ENCODE results near the gene RHBDF2. TPM values are rescaled to one million over a fixed set of nuclear protein-coding genes. Genes with fewer than 3 reads are reported as not detected.
A peak's percentile ranks its signal among the peaks of the same experiment; 100 is the strongest.

Gene RHBDF2
- total RNA-seq, 1 experiment from 2014 or later = 33.4 TPM

GRCh38 chr17:76502341-76503211, 1.4 kb upstream of the RHBDF2 start:
- Mint-ChIP-seq H3K27me3 (ENCODE audit: insufficient read depth, unreplicated experiment) (peaks cover 1% of the 10 kb centered on the region), H3K36me3 (ENCODE audit: insufficient read depth, unreplicated experiment) (peaks cover 5% of the 10 kb centered on the region), H3K27ac (ENCODE audit: low read depth, unreplicated experiment) (no peak overlapping the region), H3K4me1 (ENCODE audit: insufficient read depth, unreplicated experiment) (peaks cover 27% of the 10 kb centered on the region), H3K9me3 (ENCODE audit: unreplicated experiment) (no peaks in the 10 kb centered on the region), H3K4me3 (ENCODE audit: unreplicated experiment) (no peak overlapping the region)
- intact Hi-C loops (cut with micrococcal nuclease) = no loop called here
- DNase-seq (ENCODE audit: unreplicated experiment) = no peak
- TF ChIP-seq, protein P1, sequence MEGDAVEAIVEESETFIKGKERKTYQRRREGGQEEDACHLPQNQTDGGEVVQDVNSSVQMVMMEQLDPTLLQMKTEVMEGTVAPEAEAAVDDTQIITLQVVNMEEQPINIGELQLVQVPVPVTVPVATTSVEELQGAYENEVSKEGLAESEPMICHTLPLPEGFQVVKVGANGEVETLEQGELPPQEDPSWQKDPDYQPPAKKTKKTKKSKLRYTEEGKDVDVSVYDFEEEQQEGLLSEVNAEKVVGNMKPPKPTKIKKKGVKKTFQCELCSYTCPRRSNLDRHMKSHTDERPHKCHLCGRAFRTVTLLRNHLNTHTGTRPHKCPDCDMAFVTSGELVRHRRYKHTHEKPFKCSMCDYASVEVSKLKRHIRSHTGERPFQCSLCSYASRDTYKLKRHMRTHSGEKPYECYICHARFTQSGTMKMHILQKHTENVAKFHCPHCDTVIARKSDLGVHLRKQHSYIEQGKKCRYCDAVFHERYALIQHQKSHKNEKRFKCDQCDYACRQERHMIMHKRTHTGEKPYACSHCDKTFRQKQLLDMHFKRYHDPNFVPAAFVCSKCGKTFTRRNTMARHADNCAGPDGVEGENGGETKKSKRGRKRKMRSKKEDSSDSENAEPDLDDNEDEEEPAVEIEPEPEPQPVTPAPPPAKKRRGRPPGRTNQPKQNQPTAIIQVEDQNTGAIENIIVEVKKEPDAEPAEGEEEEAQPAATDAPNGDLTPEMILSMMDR (IDR thresholded peaks at IDR 0.05; ENCODE audit: unreplicated experiment) = no peak
- CTCF ChIA-PET = interaction anchor here (0.6 to 11.5 kb wide), 8 partner anchors 9 to 179 kb away, joined by 3 to 134 read pairs (median 6); partner anchors contain the start of gene AANAT
- no TSS peak for BruUV-seq (replicated peaks)
- POLR2A ChIA-PET = interaction anchor here (0.5 to 5.7 kb wide), 9 partner anchors 8 to 566 kb away, joined by 3 to 53 read pairs (median 5); partner anchors contain the start of genes AANAT, PRPSAP1, SPHK1 and UBE2O

DNA sequence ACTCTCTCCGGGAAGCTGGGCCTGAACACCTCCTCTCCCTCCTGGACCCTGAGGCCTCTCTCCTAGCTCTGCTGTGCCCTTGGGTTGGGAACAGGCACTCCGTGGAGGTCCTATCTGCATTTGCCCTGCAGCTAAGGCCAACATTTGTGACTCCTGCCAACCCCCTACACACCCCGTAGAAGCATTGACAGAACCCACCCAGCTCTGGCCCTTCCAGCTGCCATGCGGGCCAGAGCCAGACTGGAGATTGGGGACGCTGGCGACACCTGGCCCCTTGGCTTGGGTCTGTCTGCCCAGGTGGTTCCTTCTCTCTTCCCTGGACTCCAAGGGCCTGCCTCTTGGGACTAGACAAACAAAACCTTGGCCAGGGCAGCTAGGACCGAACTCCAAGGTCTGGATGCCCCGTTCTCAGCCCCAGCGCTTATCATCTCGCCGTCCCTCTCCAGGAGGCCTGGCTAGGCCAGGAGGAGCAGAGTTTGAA, 644 bp upstream of the RHBDF2 start:
- H3K4me3 Mint-ChIP-seq (ENCODE audit: unreplicated experiment) = peak overlapping the region; percentile 80
- peak overlapping the region; percentile 90 for H3K27ac Mint-ChIP-seq (ENCODE audit: low read depth, unreplicated experiment)
- DNase-seq (ENCODE audit: unreplicated experiment) = no peak
- ChIA-PET POLR2A (interaction anchor here (0.6 to 5.7 kb wide), 15 partner anchors 9 to 521 kb away, joined by 3 to 53 read pairs (median 4); partner anchors contain the start of genes AANAT, JMJD6, METTL23 and MFSD11), CTCF (interaction anchor here (0.8 to 11.5 kb wide), 7 partner anchors 9 to 93 kb away, joined by 3 to 134 read pairs (median 4); partner anchors contain the start of gene AANAT)
- H3K9me3 Mint-ChIP-seq (ENCODE audit: unreplicated experiment) = no peaks in the 10 kb centered on the region
- TF ChIP-seq, protein P1 (IDR thresholded peaks at IDR 0.05; ENCODE audit: unreplicated experiment) = no peak
- H3K4me1 Mint-ChIP-seq (ENCODE audit: insufficient read depth, unreplicated experiment) = peaks cover 30% of the 10 kb centered on the region
- H3K36me3 Mint-ChIP-seq (ENCODE audit: insufficient read depth, unreplicated experiment) = peaks cover 5% of the 10 kb centered on the region
- BruUV-seq (replicated peaks) = no TSS peak
- intact Hi-C loops (cut with micrococcal nuclease) = no loop called here
- no peaks in the 10 kb centered on the region for H3K27me3 Mint-ChIP-seq (ENCODE audit: insufficient read depth, unreplicated experiment)

GRCh38 chr17:76500747-76501017, 541 bp downstream of the RHBDF2 start:
- POLR2A ChIA-PET = interaction anchor here (0.5 to 5.7 kb wide), 11 partner anchors 11 to 238 kb away, joined by 3 to 53 read pairs (median 4); partner anchors contain the start of genes JMJD6, METTL23, MFSD11 and PRPSAP1
- peaks cover 30% of the 10 kb centered on the region for H3K4me1 Mint-ChIP-seq (ENCODE audit: insufficient read depth, unreplicated experiment)

More at GRCh38 chr17:76500747-76501017, 541 bp downstream of the RHBDF2 start:
- Mint-ChIP-seq H3K27ac (ENCODE audit: low read depth, unreplicated experiment) (peak overlapping the region; percentile 90), H3K27me3 (ENCODE audit: insufficient read depth, unreplicated experiment) (no peaks in the 10 kb centered on the region), H3K9me3 (ENCODE audit: unreplicated experiment) (no peaks in the 10 kb centered on the region), H3K36me3 (ENCODE audit: insufficient read depth, unreplicated experiment) (peaks cover 5% of the 10 kb centered on the region), H3K4me3 (ENCODE audit: unreplicated experiment) (peak overlapping the region; percentile 80)
- TF ChIP-seq, protein P1 (IDR thresholded peaks at IDR 0.05; ENCODE audit: unreplicated experiment) = no peak
- DNase-seq (ENCODE audit: unreplicated experiment) = peak; percentile 28
- CTCF ChIA-PET = interaction anchor here (0.7 to 11.5 kb wide), 2 partner anchors 15 to 34 kb away, joined by 3 to 134 read pairs; partner anchors contain the start of gene AANAT
- intact Hi-C loops (cut with micrococcal nuclease) = no loop called here
- TSS peak; percentile 43 for BruUV-seq (replicated peaks)
